SK-N-SH treated with all-trans-retinoic acid at 6 μM for 48 hours (cell line): ENCODE measurements around the gene CCDC174.

ENCODE experiments used
- ARNTL ChIP-seq: fragments of 450-650 bp; formaldehyde crosslinking; IDR thresholded peaks from 2 replicates; pipeline ENCODE4 v1.5.0; 2020; ENCODE audit warnings: low read depth, mild to moderate bottlenecking, moderate library complexity, borderline replicate concordance
- BACH2 ChIP-seq: fragments of 250-450 bp; sonication (Bioruptor Pico); IDR thresholded peaks from 2 replicates; pipeline ENCODE4 v1.9.0; 2021; ENCODE audit warnings: mild to moderate bottlenecking, borderline replicate concordance
- ESRRG ChIP-seq: fragments of 250-450 bp; sonication (Bioruptor Pico); IDR thresholded peaks from 2 replicates; pipeline ENCODE4 v1.6.1; 2021; ENCODE audit warnings: mild to moderate bottlenecking
- ISL1 ChIP-seq: fragments of 250-450 bp; sonication (Bioruptor Pico); IDR thresholded peaks from 2 replicates; pipeline ENCODE4 v2.1.2; 2022; ENCODE audit warnings: mild to moderate bottlenecking, moderate library complexity
- PPARA ChIP-seq: fragments of 250-450 bp; sonication (Bioruptor Pico); IDR thresholded peaks from 2 replicates; pipeline ENCODE4 v1.5.0; 2020; ENCODE audit warnings: mild to moderate bottlenecking, borderline replicate concordance
- RARB ChIP-seq: fragments of 250-450 bp; sonication (Bioruptor Pico); IDR thresholded peaks from 2 replicates; pipeline ENCODE4 v1.8.0; 2021; ENCODE audit warnings: mild to moderate bottlenecking, moderate library complexity
- SNAI2 ChIP-seq: fragments of 250-450 bp; sonication (Bioruptor Pico); IDR thresholded peaks from 2 replicates; pipeline ENCODE4 v1.5.0; 2020; ENCODE audit warnings: mild to moderate bottlenecking, moderate library complexity
- TOX ChIP-seq: fragments of 250-450 bp; sonication (Bioruptor Pico); IDR thresholded peaks from 2 replicates; pipeline ENCODE4 v1.8.0; 2021; ENCODE audit warnings: mild to moderate bottlenecking, moderate library complexity, borderline replicate concordance
- ZFP3 ChIP-seq: fragments of 250-450 bp; sonication (Bioruptor Pico); IDR thresholded peaks from 2 replicates; pipeline ENCODE4 v1.5.0; 2020; ENCODE audit warnings: mild to moderate bottlenecking, moderate library complexity
- ZFP30 ChIP-seq: fragments of 450-650 bp; formaldehyde crosslinking; IDR thresholded peaks from 2 replicates; pipeline ENCODE4 v1.5.0; 2022; ENCODE audit warnings: mild to moderate bottlenecking, moderate library complexity
- ZNF8 ChIP-seq: fragments of 450-650 bp; formaldehyde crosslinking; IDR thresholded peaks from 2 replicates; pipeline ENCODE4 v1.5.0; 2020; ENCODE audit warnings: mild to moderate bottlenecking, moderate library complexity
- TF ChIP-seq, protein P1 (sequence below): fragments of 250-450 bp; sonication (Bioruptor Pico); IDR thresholded peaks from 2 replicates; pipeline ENCODE4 v1.8.0; 2020; ENCODE audit warnings: mild to moderate bottlenecking, moderate library complexity, borderline replicate concordance
- TF ChIP-seq, protein P2 (sequence below): fragments of 250-450 bp; sonication (Bioruptor Pico); IDR thresholded peaks from 2 replicates; pipeline ENCODE4 v1.5.1; 2020; ENCODE audit warnings: low read depth, mild to moderate bottlenecking, moderate library complexity

- TF ChIP-seq ESRRG (no peak), BACH2 (no peak), RARB (no peak), SNAI2 (CRISPR knock-in tag) (no peak), PPARA (CRISPR knock-in tag) (no peak), ZFP30 (CRISPR knock-in tag) (no peak), ARNTL (CRISPR knock-in tag) (no peak), ISL1 (no peak), ZNF8 (CRISPR knock-in tag) (no peak), ZFP3 (CRISPR knock-in tag) (no peak), TOX (CRISPR knock-in tag) (no peak)
- TF ChIP-seq, protein P1, sequence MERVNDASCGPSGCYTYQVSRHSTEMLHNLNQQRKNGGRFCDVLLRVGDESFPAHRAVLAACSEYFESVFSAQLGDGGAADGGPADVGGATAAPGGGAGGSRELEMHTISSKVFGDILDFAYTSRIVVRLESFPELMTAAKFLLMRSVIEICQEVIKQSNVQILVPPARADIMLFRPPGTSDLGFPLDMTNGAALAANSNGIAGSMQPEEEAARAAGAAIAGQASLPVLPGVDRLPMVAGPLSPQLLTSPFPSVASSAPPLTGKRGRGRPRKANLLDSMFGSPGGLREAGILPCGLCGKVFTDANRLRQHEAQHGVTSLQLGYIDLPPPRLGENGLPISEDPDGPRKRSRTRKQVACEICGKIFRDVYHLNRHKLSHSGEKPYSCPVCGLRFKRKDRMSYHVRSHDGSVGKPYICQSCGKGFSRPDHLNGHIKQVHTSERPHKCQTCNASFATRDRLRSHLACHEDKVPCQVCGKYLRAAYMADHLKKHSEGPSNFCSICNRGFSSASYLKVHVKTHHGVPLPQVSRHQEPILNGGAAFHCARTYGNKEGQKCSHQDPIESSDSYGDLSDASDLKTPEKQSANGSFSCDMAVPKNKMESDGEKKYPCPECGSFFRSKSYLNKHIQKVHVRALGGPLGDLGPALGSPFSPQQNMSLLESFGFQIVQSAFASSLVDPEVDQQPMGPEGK (CRISPR knock-in tag), result no peak
- TF ChIP-seq, protein P2, sequence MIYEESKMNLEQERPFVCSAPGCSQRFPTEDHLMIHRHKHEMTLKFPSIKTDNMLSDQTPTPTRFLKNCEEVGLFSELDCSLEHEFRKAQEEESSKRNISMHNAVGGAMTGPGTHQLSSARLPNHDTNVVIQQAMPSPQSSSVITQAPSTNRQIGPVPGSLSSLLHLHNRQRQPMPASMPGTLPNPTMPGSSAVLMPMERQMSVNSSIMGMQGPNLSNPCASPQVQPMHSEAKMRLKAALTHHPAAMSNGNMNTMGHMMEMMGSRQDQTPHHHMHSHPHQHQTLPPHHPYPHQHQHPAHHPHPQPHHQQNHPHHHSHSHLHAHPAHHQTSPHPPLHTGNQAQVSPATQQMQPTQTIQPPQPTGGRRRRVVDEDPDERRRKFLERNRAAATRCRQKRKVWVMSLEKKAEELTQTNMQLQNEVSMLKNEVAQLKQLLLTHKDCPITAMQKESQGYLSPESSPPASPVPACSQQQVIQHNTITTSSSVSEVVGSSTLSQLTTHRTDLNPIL (CRISPR knock-in tag), result no peak
These were observed 50.1 kb downstream of the CCDC174 start for GRCh38 chr3:14701676-14702075.
